RWPE2 (cell line): ENCODE data around the gene RAB7A.
A peak's percentile ranks its signal among the peaks of the same experiment; 100 is the strongest.

Source experiments
- ATAC-seq: fragments of 200-7000 bp; cut with Tn5 transposase; 3 replicates; pipeline ENCODE4 v1.9.1; 2021; ENCODE audit warnings: low read depth
- DNase-seq: peaks from one replicate; pipeline ENCODE4 v3.0.0-alpha.2; 2020; ENCODE audit warnings: low spot score
- H3K27ac ChIP-seq: fragments of 450-650 bp; 2 replicates; pipeline ENCODE4 v1.5.1; 2017; ENCODE audit warnings: mild to moderate bottlenecking; ENCODE audit not compliant: poor library complexity, severe bottlenecking
- H3K27me3 ChIP-seq: fragments of 250-450 bp; sonication (Bioruptor Pico); 2 replicates; pipeline ENCODE4 v1.5.1; 2021; ENCODE audit warnings: mild to moderate bottlenecking, moderate library complexity; ENCODE audit not compliant: insufficient read depth, poor library complexity, severe bottlenecking
- H3K36me3 ChIP-seq: fragments of 250-450 bp; sonication (Bioruptor Pico); 2 replicates; pipeline ENCODE4 v1.5.1; 2020; ENCODE audit warnings: low read depth, mild to moderate bottlenecking, moderate library complexity
- H3K4me1 ChIP-seq: fragments of 250-450 bp; sonication (Bioruptor Pico); 2 replicates; pipeline ENCODE4 v1.5.1; 2021; ENCODE audit warnings: mild to moderate bottlenecking, moderate library complexity; ENCODE audit not compliant: insufficient read depth, poor library complexity, severe bottlenecking
- H3K4me3 ChIP-seq: fragments of 250-450 bp; sonication (Bioruptor Pico); 2 replicates; pipeline ENCODE4 v1.5.1; 2021; ENCODE audit warnings: mild to moderate bottlenecking, moderate library complexity; ENCODE audit not compliant: severe bottlenecking
- H3K9me3 ChIP-seq: fragments of 250-450 bp; sonication (Bioruptor Pico); 2 replicates; pipeline ENCODE4 v1.5.1; 2021; ENCODE audit warnings: mild to moderate bottlenecking, moderate library complexity; ENCODE audit not compliant: severe bottlenecking
- CTCF ChIP-seq: fragments of 450-650 bp; IDR thresholded peaks from one replicate; pipeline ENCODE4 v1.5.1; 2017; ENCODE audit warnings: mild to moderate bottlenecking, moderate library complexity; ENCODE audit not compliant: poor library complexity, severe bottlenecking

Gene RAB7A

GRCh38 chr3:128807186-128807830, 81.3 kb downstream of the RAB7A start:
- H3K4me1 ChIP-seq, result peaks cover 28% of the 10 kb centered on the region
- no peak for TF ChIP-seq CTCF
- no peak overlapping the region for H3K4me3 ChIP-seq
- no peak for DNase-seq
- ATAC-seq, result no peak
- peak overlapping the region; percentile 36 for H3K27ac ChIP-seq
- H3K9me3 ChIP-seq, result no peaks in the 10 kb centered on the region
- no peaks in the 10 kb centered on the region for H3K27me3 ChIP-seq
- H3K36me3 ChIP-seq, result peaks cover 74% of the 10 kb centered on the region

- Histone ChIP-seq H3K36me3 (peaks cover 84% of the 10 kb centered on the region), H3K27me3 (no peaks in the 10 kb centered on the region), H3K9me3 (no peaks in the 10 kb centered on the region), H3K4me3 (no peak overlapping the region), H3K4me1 (peaks cover 28% of the 10 kb centered on the region), H3K27ac (no peak overlapping the region)
- no peak for TF ChIP-seq CTCF
- DNase-seq (no peak), ATAC-seq (no peak)
Observed at GRCh38 chr3:128808672-128809071, 82.7 kb downstream of the RAB7A start.

- Histone ChIP-seq H3K9me3 (no peaks in the 10 kb centered on the region), H3K4me1 (no peaks in the 10 kb centered on the region), H3K4me3 (no peak overlapping the region), H3K27ac (no peak overlapping the region), H3K27me3 (no peaks in the 10 kb centered on the region), H3K36me3 (peaks cover 80% of the 10 kb centered on the region)
- no peak for DNase-seq
- ATAC-seq, result no peak
- no peak for TF ChIP-seq CTCF
Observed at GRCh38 chr3:128813097-128813496, 87.1 kb downstream of the RAB7A start.

- H3K27me3 ChIP-seq, result no peaks in the 10 kb centered on the region
- peaks cover 77% of the 10 kb centered on the region for H3K36me3 ChIP-seq
- no peak for TF ChIP-seq CTCF
- no peaks in the 10 kb centered on the region for H3K4me1 ChIP-seq
- no peaks in the 10 kb centered on the region for H3K9me3 ChIP-seq
- no peak for DNase-seq
- H3K4me3 ChIP-seq, result no peak overlapping the region
- no peak for ATAC-seq
- no peak overlapping the region for H3K27ac ChIP-seq
Observed at GRCh38 chr3:128814060-128814459, 88.1 kb downstream of the RAB7A start.

GRCh38 chr3:128814519-128815317, 88.7 kb downstream of the RAB7A start:
- Histone ChIP-seq H3K27me3 (no peaks in the 10 kb centered on the region), H3K9me3 (no peaks in the 10 kb centered on the region), H3K27ac (no peak overlapping the region), H3K4me1 (no peaks in the 10 kb centered on the region), H3K36me3 (peaks cover 76% of the 10 kb centered on the region), H3K4me3 (no peak overlapping the region)
- TF ChIP-seq CTCF, result no peak
- DNase-seq, result no peak
- ATAC-seq, result no peak
